Thyroid gland (tissue), 4 donors: ENCODE measurements around the gene C2orf92. TPM values are rescaled to one million over a fixed set of nuclear protein-coding genes. Genes with fewer than 3 reads are reported as not detected.

Source experiments
- DNase-seq, 2 donors: peaks; one replicate each; pipeline ENCODE4 v3.0.0-alpha.2; 2019
- H3K27ac ChIP-seq, 3 donors: fragments of 200-600 bp; sonication (generic); 1 replicate in 2 of 3; 2 replicates in 1 of 3; pipeline ENCODE4 v1.5.1; 2016 to 2019; ENCODE audit warnings: mild to moderate bottlenecking in 1 of 3, moderate library complexity in 1 of 3
- H3K27me3 ChIP-seq: fragments of 200-600 bp; sonication (generic); one replicate; pipeline ENCODE4 v1.5.1; 2019
- H3K36me3 ChIP-seq, 2 donors: fragments of 200-600 bp; sonication (generic); one replicate each; pipeline ENCODE4 v1.5.1; 2016 to 2019
- H3K4me1 ChIP-seq, 2 donors: fragments of 200-600 bp; sonication (generic); one replicate each; pipeline ENCODE4 v1.5.1; 2017 to 2019
- H3K4me3 ChIP-seq, 3 donors: fragments of 200-600 bp; sonication (generic); replicated peaks in 1 of 3; 1 replicate in 2 of 3; 2 replicates in 1 of 3; pipeline ENCODE4 v1.5.1; 2016; ENCODE audit warnings: mild to moderate bottlenecking in 1 of 3
- H3K9me3 ChIP-seq: fragments of 200-600 bp; sonication (generic); one replicate; pipeline ENCODE4 v1.5.1; 2017
- CTCF ChIP-seq, 6 experiments: fragments of 200-600 bp in 3 of 6; fragments of 450-650 bp in 3 of 6; sonication (generic) in 3 of 6; IDR thresholded peaks; one replicate each; pipeline ENCODE4 v1.5.1; 2016 to 2019; ENCODE audit warnings: antibody characterized with exemption in 6 of 6, mild to moderate bottlenecking in 2 of 6, inconsistent platforms in 1 of 6, moderate library complexity in 1 of 6
- POLR2A ChIP-seq, 2 donors: fragments of 450-650 bp; IDR thresholded peaks; one replicate each; pipeline ENCODE4 v1.6.1; 2017; ENCODE audit warnings: antibody characterized with exemption in 2 of 2, mild to moderate bottlenecking in 2 of 2, moderate library complexity in 1 of 2
- WGBS, 2 donors: methylation state at CpG; one replicate each; pipeline ENCODE4 v1.1.5; 2017; 5-methylcytosine and 5-hydroxymethylcytosine counted together
- intact Hi-C: fragments of 100-400 bp; cut with DNase I; formaldehyde crosslinking; loops from one replicate; pipeline ENCODE4 v1.15.1; 2023
- total RNA-seq, 4 donors: library from RNA; depleted of rRNA; stranded (reverse); fragments of >200 nt; gene quantifications; one replicate each; pipeline ENCODE4 v1.2.3, GENCODE V29; 2016

Gene C2orf92
- total RNA-seq, 4 donors from 2014 or later: 9.8 to 36.5 (median 30.7) TPM

- Histone ChIP-seq H3K4me3 (no peak overlapping the region), H3K27me3 (no peaks in the 10 kb centered on the region), H3K27ac (no peak overlapping the region), H3K9me3 (no peaks in the 10 kb centered on the region), H3K4me1 (peaks cover 0 to 14% of the 10 kb centered on the region in 2 donors), H3K36me3 (peaks cover 30 to 41% of the 10 kb centered on the region in 2 donors)
- 87 to 88% methylated on average over 5 of the region's 5 CpGs for WGBS, 2 donors
- TF ChIP-seq CTCF (IDR thresholded peaks at IDR 0.05) (no peak), POLR2A (IDR thresholded peaks at IDR 0.05) (no peak)
- intact Hi-C loops: no loop called here
- DNase-seq: no peak
Observed at GRCh38 chr2:97654309-97654708, 15.2 kb upstream of the C2orf92 start.

DNA sequence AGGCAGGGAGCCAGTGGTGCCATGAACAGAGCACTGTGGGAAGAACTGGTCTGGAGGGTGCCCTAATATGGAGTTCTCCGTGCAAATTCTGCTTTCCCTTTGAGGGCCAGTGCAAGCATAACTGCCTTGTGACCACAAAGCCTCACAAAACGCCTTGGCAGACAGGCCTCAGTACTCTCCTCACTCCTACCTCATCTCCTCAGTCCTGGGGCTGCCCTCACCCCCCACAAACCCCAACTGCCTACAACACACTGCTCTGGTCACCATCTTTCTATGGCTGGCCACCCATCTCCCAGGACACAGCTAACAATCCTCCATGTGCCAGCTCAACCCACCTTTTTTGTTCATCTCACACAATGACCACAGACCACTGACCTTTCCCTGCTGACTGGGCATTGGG, 14.7 kb upstream of the C2orf92 start:
- no peak overlapping the region for H3K27ac ChIP-seq
- TF ChIP-seq POLR2A (IDR thresholded peaks at IDR 0.05) (no peak), CTCF (IDR thresholded peaks at IDR 0.05) (no peak)
- H3K27me3 ChIP-seq: no peaks in the 10 kb centered on the region
- peaks cover 0 to 14% of the 10 kb centered on the region in 2 donors for H3K4me1 ChIP-seq
- DNase-seq: no peak
- H3K36me3 ChIP-seq: peaks cover 30 to 40% of the 10 kb centered on the region in 2 donors
- no peaks in the 10 kb centered on the region for H3K9me3 ChIP-seq
- H3K4me3 ChIP-seq: no peak overlapping the region
- intact Hi-C loops: no loop called here
- 91 to 93% methylated on average over 2 of the region's 2 CpGs for WGBS, 2 donors

- no peaks in the 10 kb centered on the region for H3K27me3 ChIP-seq
- peaks cover 0 to 7% of the 10 kb centered on the region in 2 donors for H3K4me1 ChIP-seq
- intact Hi-C loops: no loop called here
- WGBS, 2 donors: 95 to 96% methylated on average over 6 to 7 of the region's 7 CpGs
- H3K4me3 ChIP-seq: no peak overlapping the region
- no peak for DNase-seq
- no peaks in the 10 kb centered on the region for H3K9me3 ChIP-seq
- TF ChIP-seq CTCF (IDR thresholded peaks at IDR 0.05): no peak
- TF ChIP-seq POLR2A (IDR thresholded peaks at IDR 0.05): no peak
- H3K27ac ChIP-seq: no peak overlapping the region
- H3K36me3 ChIP-seq: peaks cover 30 to 40% of the 10 kb centered on the region in 2 donors
Observed at GRCh38 chr2:97656129-97656755, 13.3 kb upstream of the C2orf92 start.

DNA sequence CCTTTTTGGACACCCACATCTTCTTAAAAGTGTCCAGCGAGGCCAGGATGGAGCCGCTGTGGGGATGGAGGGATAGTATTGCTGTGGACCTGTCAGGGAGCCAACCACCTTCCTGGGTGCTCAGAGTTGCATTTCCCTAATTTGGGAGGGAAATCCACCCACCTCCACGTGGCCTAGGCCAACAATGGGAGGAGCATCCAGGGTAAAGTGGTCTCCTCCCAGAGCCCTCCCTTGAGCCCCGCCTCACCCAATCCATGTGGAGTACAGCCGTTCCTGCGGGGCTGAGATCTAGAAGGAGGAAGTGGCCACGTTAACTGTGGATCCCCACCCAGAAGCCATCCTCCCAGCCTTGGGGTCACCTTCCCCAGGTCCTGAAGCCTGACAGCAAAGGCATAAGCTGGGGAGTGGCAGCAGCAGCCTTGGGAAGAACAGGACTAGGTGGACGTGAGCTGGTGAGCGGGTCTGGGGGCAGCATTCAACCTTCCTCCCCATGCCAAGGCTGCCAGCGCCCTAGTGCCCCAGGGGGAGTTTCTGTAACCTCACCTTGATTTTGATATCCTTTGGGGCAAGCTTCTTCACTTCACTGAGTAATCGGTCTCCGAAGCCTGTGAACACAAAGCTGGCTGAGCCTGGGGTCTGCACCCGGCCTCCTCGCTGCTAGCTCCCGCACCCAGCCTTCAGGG, 12.5 kb upstream of the C2orf92 start:
- H3K27me3 ChIP-seq: no peaks in the 10 kb centered on the region
- TF ChIP-seq POLR2A (IDR thresholded peaks at IDR 0.05): no peak
- TF ChIP-seq CTCF (IDR thresholded peaks at IDR 0.05): no peak
- intact Hi-C loops: no loop called here
- DNase-seq: no peak
- no peak overlapping the region for H3K4me3 ChIP-seq
- H3K9me3 ChIP-seq: no peaks in the 10 kb centered on the region
- H3K27ac ChIP-seq: no peak overlapping the region
- peaks cover 30 to 40% of the 10 kb centered on the region in 2 donors for H3K36me3 ChIP-seq
- H3K4me1 ChIP-seq: peaks cover 3 to 9% of the 10 kb centered on the region in 2 donors
- WGBS, 2 donors: 87 to 88% methylated on average over 10 to 15 of the region's 15 CpGs
